ENCODE results near the gene SLC16A5.
"Not testable (repeated sequence)": the region's sequence is repeated elsewhere in the genome, so short reads cannot be mapped to it uniquely, and the experiment has no call there.

SLC16A5 gene

GRCh38 chr17:75124819-75125162, 37.0 kb downstream of the SLC16A5 start:
- no peak overlapping the region for H3K27ac ChIP-seq (ENCODE audit: low read length)
- no peak overlapping the region for H3K9ac ChIP-seq (ENCODE audit: low read depth, low read length)
- TF ChIP-seq CTCF (IDR thresholded peaks at IDR 0.05; ENCODE audit: borderline replicate concordance, extremely low read depth, low read length, poor library complexity, severe bottlenecking) = no peak
- no peak for TF ChIP-seq EZH2 (IDR thresholded peaks at IDR 0.05; ENCODE audit: borderline replicate concordance, low read depth, low read length, severe bottlenecking)
- H3K36me3 ChIP-seq (ENCODE audit: insufficient read depth, low read length) = peaks cover 30% of the 10 kb centered on the region
- H3K27me3 ChIP-seq (ENCODE audit: insufficient read depth, low read length, poor library complexity) = no peaks in the 10 kb centered on the region
- peaks cover 10% of the 10 kb centered on the region; the same call in 1 of the 2 replicates for H3K79me2 ChIP-seq (ENCODE audit: insufficient read depth, low read length)
- H3K4me3 ChIP-seq (ENCODE audit: low read depth in 1 of 2, low read length in 2 of 2) = no peak overlapping the region
- no peak overlapping the region for H2AFZ ChIP-seq (ENCODE audit: low read depth, low read length)
- ATAC-seq (ENCODE audit: insufficient read depth, low read depth) = no peak
- peaks cover 8% of the 10 kb centered on the region for H4K20me1 ChIP-seq (ENCODE audit: insufficient read depth, low read length)
- DNase-seq = no peak
- H3K4me2 ChIP-seq (ENCODE audit: insufficient read depth, low read length) = no peak overlapping the region
- peaks cover 4% of the 10 kb centered on the region for H3K4me1 ChIP-seq (ENCODE audit: insufficient read depth, low read length)
- no peaks in the 10 kb centered on the region for H3K9me3 ChIP-seq (ENCODE audit: insufficient read depth, low read length, severe bottlenecking)

- no peak for DNase-seq
- H3K4me2 ChIP-seq (ENCODE audit: insufficient read depth, low read length) = no peak overlapping the region
- peaks cover 16% of the 10 kb centered on the region for H3K4me1 ChIP-seq (ENCODE audit: insufficient read depth, low read length)
- TF ChIP-seq EZH2 (IDR thresholded peaks at IDR 0.05; ENCODE audit: borderline replicate concordance, low read depth, low read length, severe bottlenecking) = no peak
- no peak for TF ChIP-seq CTCF (IDR thresholded peaks at IDR 0.05; ENCODE audit: borderline replicate concordance, extremely low read depth, low read length, poor library complexity, severe bottlenecking)
- H2AFZ ChIP-seq (ENCODE audit: low read depth, low read length) = no peak overlapping the region
- peaks cover 33% of the 10 kb centered on the region for H3K36me3 ChIP-seq (ENCODE audit: insufficient read depth, low read length)
- H3K27me3 ChIP-seq (ENCODE audit: insufficient read depth, low read length, poor library complexity) = no peaks in the 10 kb centered on the region
- H3K9me3 ChIP-seq (ENCODE audit: insufficient read depth, low read length, severe bottlenecking) = no peaks in the 10 kb centered on the region
- H3K4me3 ChIP-seq (ENCODE audit: low read depth in 1 of 2, low read length in 2 of 2) = no peak overlapping the region
- H3K79me2 ChIP-seq (ENCODE audit: insufficient read depth, low read length) = peaks cover 22% of the 10 kb centered on the region
- H4K20me1 ChIP-seq (ENCODE audit: insufficient read depth, low read length) = peaks cover 16% of the 10 kb centered on the region
- H3K9ac ChIP-seq (ENCODE audit: low read depth, low read length) = no peak overlapping the region
- H3K27ac ChIP-seq (ENCODE audit: low read length) = no peak overlapping the region
- ATAC-seq (ENCODE audit: insufficient read depth, low read depth) = no peak
Observed at GRCh38 chr17:75125984-75126383, 38.2 kb downstream of the SLC16A5 start.

GRCh38 chr17:75126954-75127353, 39.2 kb downstream of the SLC16A5 start:
- H3K4me2 ChIP-seq (ENCODE audit: insufficient read depth, low read length) = no peak overlapping the region
- H2AFZ ChIP-seq (ENCODE audit: low read depth, low read length) = no peak overlapping the region
- peaks cover 33% of the 10 kb centered on the region for H3K36me3 ChIP-seq (ENCODE audit: insufficient read depth, low read length)
- no peak for ATAC-seq (ENCODE audit: insufficient read depth, low read depth)
- peaks cover 16% of the 10 kb centered on the region for H4K20me1 ChIP-seq (ENCODE audit: insufficient read depth, low read length)
- no peaks in the 10 kb centered on the region for H3K27me3 ChIP-seq (ENCODE audit: insufficient read depth, low read length, poor library complexity)
- no peak overlapping the region for H3K9ac ChIP-seq (ENCODE audit: low read depth, low read length)
- H3K9me3 ChIP-seq (ENCODE audit: insufficient read depth, low read length, severe bottlenecking) = no peaks in the 10 kb centered on the region
- no peak for DNase-seq
- H3K27ac ChIP-seq (ENCODE audit: low read length) = no peak overlapping the region
- peaks cover 20% of the 10 kb centered on the region for H3K4me1 ChIP-seq (ENCODE audit: insufficient read depth, low read length)
- no peak overlapping the region for H3K4me3 ChIP-seq (ENCODE audit: low read depth in 1 of 2, low read length in 2 of 2)
- H3K79me2 ChIP-seq (ENCODE audit: insufficient read depth, low read length) = peaks cover 31% of the 10 kb centered on the region
- TF ChIP-seq EZH2 (IDR thresholded peaks at IDR 0.05; ENCODE audit: borderline replicate concordance, low read depth, low read length, severe bottlenecking) (no peak), CTCF (IDR thresholded peaks at IDR 0.05; ENCODE audit: borderline replicate concordance, extremely low read depth, low read length, poor library complexity, severe bottlenecking) (no peak)

- H3K79me2 ChIP-seq (ENCODE audit: insufficient read depth, low read length) = peaks cover 32% of the 10 kb centered on the region
- DNase-seq; H3K9ac ChIP-seq (ENCODE audit: low read depth, low read length); H2AFZ ChIP-seq (ENCODE audit: low read depth, low read length); H3K4me3 ChIP-seq (ENCODE audit: low read depth in 1 of 2, low read length in 2 of 2); ATAC-seq (ENCODE audit: insufficient read depth, low read depth); H3K9me3 ChIP-seq (ENCODE audit: insufficient read depth, low read length, severe bottlenecking); H3K4me2 ChIP-seq (ENCODE audit: insufficient read depth, low read length); H3K27ac ChIP-seq (ENCODE audit: low read length); H3K27me3 ChIP-seq (ENCODE audit: insufficient read depth, low read length, poor library complexity): not testable (repeated sequence)
- peaks cover 16% of the 10 kb centered on the region for H4K20me1 ChIP-seq (ENCODE audit: insufficient read depth, low read length)
- peaks cover 33% of the 10 kb centered on the region for H3K36me3 ChIP-seq (ENCODE audit: insufficient read depth, low read length)
- peaks cover 29% of the 10 kb centered on the region for H3K4me1 ChIP-seq (ENCODE audit: insufficient read depth, low read length)
Observed at GRCh38 chr17:75127936-75128335, 40.2 kb downstream of the SLC16A5 start.

Measured in DND-41 (cell line).